WTC11 (cell line): ENCODE measurements around the gene KRTAP5-6. TPM values are rescaled to one million over a fixed set of nuclear protein-coding genes. Genes with fewer than 3 reads are reported as not detected.

Source experiments
- ATAC-seq: fragments of 200-7000 bp; cut with Tn5 transposase; 2 replicates; pipeline ENCODE4 v1.10.0; 2021; ENCODE audit warnings: mild to moderate bottlenecking, moderate library complexity
- CTCF ChIA-PET: fragments of 300-600 bp; sonication (Branson Sonifier 250); formaldehyde crosslinking; loops from one replicate; lab custom pipeline; 2021; ENCODE audit warnings: antibody characterized with exemption; lab: Charles Lee
- POLR2A ChIA-PET: fragments of 350-600 bp; sonication (Branson Sonifier 250); formaldehyde crosslinking; loops from one replicate; lab custom pipeline; 2021; ENCODE audit warnings: antibody characterized with exemption; lab: Charles Lee
- DNase-seq: peaks from one replicate; pipeline ENCODE4 v3.0.0; 2021; ENCODE audit warnings: low spot score
- H3K27ac Mint-ChIP-seq: 2 replicates; pipeline ENCODE4 v1.8.0; 2021; ENCODE audit warnings: mixed read lengths
- H3K27me3 Mint-ChIP-seq: 2 replicates; pipeline ENCODE4 v1.8.0; 2021; ENCODE audit warnings: low read depth, mild to moderate bottlenecking, moderate library complexity, mixed read lengths
- H3K36me3 Mint-ChIP-seq: 2 replicates; pipeline ENCODE4 v1.8.0; 2021; ENCODE audit warnings: mixed read lengths
- H3K4me1 Mint-ChIP-seq: 2 replicates; pipeline ENCODE4 v1.8.0; 2022; ENCODE audit warnings: mixed read lengths
- H3K4me3 Mint-ChIP-seq: 2 replicates; pipeline ENCODE4 v1.8.0; 2021; ENCODE audit warnings: mild to moderate bottlenecking, moderate library complexity, mixed read lengths
- H3K9me3 Mint-ChIP-seq: 2 replicates; pipeline ENCODE4 v1.8.0; 2021; ENCODE audit warnings: mixed read lengths
- ATF1 ChIP-seq: sonication (generic); formaldehyde crosslinking; IDR thresholded peaks from 2 replicates; pipeline ENCODE4 v1.8.1; 2023; ENCODE audit warnings: mild to moderate bottlenecking, moderate library complexity, missing genetic modification reagents
- CBFB ChIP-seq: sonication (generic); formaldehyde crosslinking; IDR thresholded peaks from 2 replicates; pipeline ENCODE4 v1.8.1; 2022; ENCODE audit warnings: mild to moderate bottlenecking, low read depth, missing genetic modification reagents
- E2F1 ChIP-seq: sonication (generic); formaldehyde crosslinking; IDR thresholded peaks from 2 replicates; pipeline ENCODE4 v1.8.0; 2022; ENCODE audit warnings: mild to moderate bottlenecking, missing genetic modification reagents
- ETV6 ChIP-seq: sonication (generic); formaldehyde crosslinking; IDR thresholded peaks from 2 replicates; pipeline ENCODE4 v1.8.1; 2022; ENCODE audit warnings: mild to moderate bottlenecking, missing genetic modification reagents
- FOXK1 ChIP-seq: sonication (generic); formaldehyde crosslinking; IDR thresholded peaks from 2 replicates; pipeline ENCODE4 v1.8.0; 2022; ENCODE audit warnings: mild to moderate bottlenecking, moderate library complexity, missing genetic modification reagents
- FOXP1 ChIP-seq: sonication (generic); formaldehyde crosslinking; IDR thresholded peaks from 2 replicates; pipeline ENCODE4 v1.8.0; 2022; ENCODE audit warnings: missing genetic modification reagents, mild to moderate bottlenecking, moderate library complexity, borderline replicate concordance
- GABPB1 ChIP-seq: sonication (generic); formaldehyde crosslinking; IDR thresholded peaks from 2 replicates; pipeline ENCODE4 v1.8.1; 2023; ENCODE audit warnings: mild to moderate bottlenecking, missing genetic modification reagents
- IRF2 ChIP-seq: sonication (generic); formaldehyde crosslinking; IDR thresholded peaks from 2 replicates; pipeline ENCODE4 v1.8.0; 2022; ENCODE audit warnings: low read depth, missing genetic modification reagents, borderline replicate concordance
- JUN ChIP-seq: sonication (generic); formaldehyde crosslinking; IDR thresholded peaks from 2 replicates; pipeline ENCODE4 v1.8.0; 2023; ENCODE audit warnings: mild to moderate bottlenecking, missing genetic modification reagents
- NFE2L1 ChIP-seq: sonication (generic); formaldehyde crosslinking; IDR thresholded peaks from 2 replicates; pipeline ENCODE4 v1.8.1; 2023; ENCODE audit warnings: missing genetic modification reagents
- PRDM15 ChIP-seq: sonication (generic); formaldehyde crosslinking; IDR thresholded peaks from 2 replicates; pipeline ENCODE4 v1.8.0; 2022; ENCODE audit warnings: missing genetic modification reagents
- RORB ChIP-seq: fragments of 250-450 bp; sonication (Bioruptor Pico); IDR thresholded peaks from 2 replicates; pipeline ENCODE4 v1.9.0; 2021; ENCODE audit warnings: mild to moderate bottlenecking
- SMAD4 ChIP-seq: sonication (generic); formaldehyde crosslinking; IDR thresholded peaks from 2 replicates; pipeline ENCODE4 v1.8.0; 2022; ENCODE audit warnings: mild to moderate bottlenecking, missing genetic modification reagents
- SOX15 ChIP-seq: fragments of 250-450 bp; sonication (Bioruptor Pico); IDR thresholded peaks from 2 replicates; pipeline ENCODE4 v1.9.0; 2021; ENCODE audit warnings: mild to moderate bottlenecking
- TP53 ChIP-seq: sonication (generic); formaldehyde crosslinking; IDR thresholded peaks from 2 replicates; pipeline ENCODE4 v1.8.1; 2023; ENCODE audit warnings: mild to moderate bottlenecking, missing genetic modification reagents
- ZNF219 ChIP-seq: sonication (generic); formaldehyde crosslinking; IDR thresholded peaks from 2 replicates; pipeline ENCODE4 v1.8.0; 2023; ENCODE audit warnings: missing genetic modification reagents, mild to moderate bottlenecking, borderline replicate concordance
- ZNF263 ChIP-seq: sonication (generic); formaldehyde crosslinking; IDR thresholded peaks from 2 replicates; pipeline ENCODE4 v1.8.1; 2022; ENCODE audit warnings: low read depth, mild to moderate bottlenecking, moderate library complexity, missing genetic modification reagents
- ZNF396 ChIP-seq: fragments of 250-450 bp; sonication (Bioruptor Pico); IDR thresholded peaks from 2 replicates; pipeline ENCODE4 v1.8.0; 2021; ENCODE audit warnings: mild to moderate bottlenecking, moderate library complexity, borderline replicate concordance
- ZNF423 ChIP-seq: fragments of 250-450 bp; sonication (Bioruptor Pico); IDR thresholded peaks from 2 replicates; pipeline ENCODE4 v2.1.2; 2022; ENCODE audit warnings: mild to moderate bottlenecking, moderate library complexity
- ZNF532 ChIP-seq: fragments of 250-450 bp; sonication (Bioruptor Pico); IDR thresholded peaks from 2 replicates; pipeline ENCODE4 v1.9.0; 2021; ENCODE audit warnings: mild to moderate bottlenecking, borderline replicate concordance
- total RNA-seq: library from RNA; stranded (reverse); gene quantifications from 3 replicates; pipeline ENCODE4 v1.2.3, GENCODE V29; 2021
- TF ChIP-seq, protein P1 (sequence below): sonication (generic); formaldehyde crosslinking; IDR thresholded peaks from 2 replicates; pipeline ENCODE4 v1.8.1; 2023; ENCODE audit warnings: mild to moderate bottlenecking, missing genetic modification reagents, moderate library complexity

The KRTAP5-6 gene
- total RNA-seq, 1 experiment from 2014 or later = 0.35 TPM

DNA sequence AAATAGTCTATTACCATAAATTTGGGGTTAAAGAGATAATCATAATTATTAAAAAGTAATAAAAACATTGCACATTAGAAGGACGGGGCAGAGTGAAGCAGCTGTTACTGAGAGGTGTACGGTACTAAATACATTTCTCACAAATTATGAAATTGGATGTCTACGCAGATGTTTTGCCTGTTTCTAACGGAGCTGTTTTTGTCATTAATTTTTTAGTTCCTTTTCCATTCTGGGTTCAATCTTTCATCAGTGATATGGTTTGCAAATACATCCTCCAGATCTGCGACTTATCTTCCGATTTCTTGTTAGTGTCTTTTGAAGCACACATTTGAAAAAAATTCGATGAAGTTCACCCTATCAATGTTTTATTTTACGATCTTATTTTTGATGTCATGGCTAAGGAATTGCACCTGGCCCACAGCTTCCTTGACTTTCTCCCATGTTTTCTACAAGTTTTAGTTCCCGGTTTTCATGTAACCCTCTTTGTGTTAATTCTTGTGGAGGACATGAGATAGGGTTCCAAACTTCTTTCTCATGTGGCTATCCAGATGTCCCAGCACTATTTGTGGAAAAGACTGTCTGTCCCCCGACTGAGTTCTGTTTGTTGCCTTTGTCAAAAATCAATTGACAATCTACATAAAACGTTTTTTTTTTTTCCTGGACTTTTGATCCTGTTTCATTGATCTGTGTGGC lies 21.3 kb upstream of the KRTAP5-6 start (continued):
- no peak for TF ChIP-seq CBFB (CRISPR knock-in tag)

- Mint-ChIP-seq H3K4me1 (no peaks in the 10 kb centered on the region), H3K27me3 (peaks cover 10% of the 10 kb centered on the region), H3K36me3 (no peaks in the 10 kb centered on the region), H3K4me3 (no peak overlapping the region), H3K27ac (no peak overlapping the region), H3K9me3 (no peaks in the 10 kb centered on the region)
- ChIA-PET POLR2A (no interaction called here), CTCF (interaction anchor here (0.7 to 8.0 kb wide), 4 partner anchors 17 to 36 kb away, joined by 3 to 45 read pairs (median 4); no protein-coding TSS in a partner anchor)
- ATAC-seq (no peak), DNase-seq (no peak)
- TF ChIP-seq ZNF532 (CRISPR knock-in tag) = no peak
- TF ChIP-seq ZNF219 (CRISPR knock-in tag) = no peak
- no peak for TF ChIP-seq ZNF423 (CRISPR knock-in tag)
- no peak for TF ChIP-seq PRDM15 (CRISPR knock-in tag)
- TF ChIP-seq FOXK1 (CRISPR knock-in tag) = no peak
- no peak for TF ChIP-seq SOX15
- no peak for TF ChIP-seq ATF1 (CRISPR knock-in tag)
- no peak for TF ChIP-seq ZNF396 (CRISPR knock-in tag)
- TF ChIP-seq GABPB1 (CRISPR knock-in tag) = no peak
- TF ChIP-seq, protein P1, sequence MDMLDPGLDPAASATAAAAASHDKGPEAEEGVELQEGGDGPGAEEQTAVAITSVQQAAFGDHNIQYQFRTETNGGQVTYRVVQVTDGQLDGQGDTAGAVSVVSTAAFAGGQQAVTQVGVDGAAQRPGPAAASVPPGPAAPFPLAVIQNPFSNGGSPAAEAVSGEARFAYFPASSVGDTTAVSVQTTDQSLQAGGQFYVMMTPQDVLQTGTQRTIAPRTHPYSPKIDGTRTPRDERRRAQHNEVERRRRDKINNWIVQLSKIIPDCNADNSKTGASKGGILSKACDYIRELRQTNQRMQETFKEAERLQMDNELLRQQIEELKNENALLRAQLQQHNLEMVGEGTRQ = no peak
- TF ChIP-seq TP53 = no peak
- TF ChIP-seq RORB (CRISPR knock-in tag) = no peak
- TF ChIP-seq ZNF263 = no peak
- no peak for TF ChIP-seq IRF2
- TF ChIP-seq NFE2L1 (CRISPR knock-in tag) = no peak
- no peak for TF ChIP-seq ETV6 (CRISPR knock-in tag)
- no peak for TF ChIP-seq SMAD4 (CRISPR knock-in tag)
- no peak for TF ChIP-seq FOXP1
- no peak for TF ChIP-seq E2F1 (CRISPR knock-in tag)
- no peak for TF ChIP-seq JUN (CRISPR knock-in tag)
Observed at GRCh38 chr11:1676229-1676740, 20.7 kb upstream of the KRTAP5-6 start.
